AG04449 (cell line): ENCODE data around the gene RPUSD1.

Source experiments
- CTCF ChIA-PET: fragments of 350-600 bp; formaldehyde crosslinking; extraction: SDS; loops from one replicate; lab custom pipeline; 2021; ENCODE audit warnings: antibody characterized with exemption; lab: Yijun Ruan, JAX
- POLR2A ChIA-PET: fragments of 400-600, 350-600 bp; formaldehyde crosslinking; extraction: SDS; loops from one replicate; lab custom pipeline; 2020; ENCODE audit warnings: antibody characterized with exemption, inconsistent platforms; lab: Yijun Ruan, JAX
- DNase-seq: peaks from one replicate; pipeline ENCODE4 v3.0.0-alpha.2; 2010; ENCODE audit warnings: low read depth, low spot score
- H3K4me3 ChIP-seq: 2 replicates; pipeline ENCODE4 v1.5.1; 2011; ENCODE audit warnings: low read depth, mild to moderate bottlenecking, control low read depth, low read length
- TF ChIP-seq, protein P1 (sequence below): IDR thresholded peaks from one replicate; pipeline ENCODE4 v1.5.1; 2011; ENCODE audit warnings: mild to moderate bottlenecking, moderate library complexity, low read length, control low read depth, inconsistent platforms; ENCODE audit not compliant: insufficient read depth; ENCODE audit errors: missing control alignments

The RPUSD1 gene

DNA sequence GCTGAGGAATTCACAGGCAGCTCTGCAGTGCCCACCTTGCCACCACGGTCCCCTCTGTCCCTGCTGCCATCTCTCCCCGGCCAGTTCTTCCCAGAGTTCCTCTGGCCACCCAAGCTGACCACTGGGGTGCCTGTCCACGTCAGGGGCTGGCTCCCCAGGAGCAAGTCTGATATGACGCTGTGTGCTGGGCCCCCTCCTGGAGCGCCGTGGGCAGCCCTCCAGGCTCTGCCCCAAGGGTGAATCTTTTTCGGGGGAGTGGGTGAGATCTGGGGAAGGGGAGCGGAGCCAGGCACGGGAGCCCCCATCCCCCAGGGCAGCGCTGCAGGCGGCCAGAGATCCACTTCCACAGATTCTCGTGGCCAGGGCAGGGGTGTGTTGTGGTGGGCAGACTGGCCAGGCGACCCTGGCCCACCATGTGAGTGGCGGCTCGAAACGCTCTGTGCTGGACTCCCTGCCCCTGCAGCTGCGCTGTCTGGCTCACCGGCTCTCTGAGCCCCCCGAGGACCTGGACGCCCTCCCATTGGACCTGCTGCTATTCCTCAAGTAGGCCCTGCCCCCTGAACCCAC lies 23.9 kb downstream of the RPUSD1 start:
- CTCF ChIA-PET = no interaction called here
- TF ChIP-seq, protein P1, sequence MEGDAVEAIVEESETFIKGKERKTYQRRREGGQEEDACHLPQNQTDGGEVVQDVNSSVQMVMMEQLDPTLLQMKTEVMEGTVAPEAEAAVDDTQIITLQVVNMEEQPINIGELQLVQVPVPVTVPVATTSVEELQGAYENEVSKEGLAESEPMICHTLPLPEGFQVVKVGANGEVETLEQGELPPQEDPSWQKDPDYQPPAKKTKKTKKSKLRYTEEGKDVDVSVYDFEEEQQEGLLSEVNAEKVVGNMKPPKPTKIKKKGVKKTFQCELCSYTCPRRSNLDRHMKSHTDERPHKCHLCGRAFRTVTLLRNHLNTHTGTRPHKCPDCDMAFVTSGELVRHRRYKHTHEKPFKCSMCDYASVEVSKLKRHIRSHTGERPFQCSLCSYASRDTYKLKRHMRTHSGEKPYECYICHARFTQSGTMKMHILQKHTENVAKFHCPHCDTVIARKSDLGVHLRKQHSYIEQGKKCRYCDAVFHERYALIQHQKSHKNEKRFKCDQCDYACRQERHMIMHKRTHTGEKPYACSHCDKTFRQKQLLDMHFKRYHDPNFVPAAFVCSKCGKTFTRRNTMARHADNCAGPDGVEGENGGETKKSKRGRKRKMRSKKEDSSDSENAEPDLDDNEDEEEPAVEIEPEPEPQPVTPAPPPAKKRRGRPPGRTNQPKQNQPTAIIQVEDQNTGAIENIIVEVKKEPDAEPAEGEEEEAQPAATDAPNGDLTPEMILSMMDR = no peak
- POLR2A ChIA-PET = no interaction called here
- no peak overlapping the region for H3K4me3 ChIP-seq
- no peak for DNase-seq

DNA sequence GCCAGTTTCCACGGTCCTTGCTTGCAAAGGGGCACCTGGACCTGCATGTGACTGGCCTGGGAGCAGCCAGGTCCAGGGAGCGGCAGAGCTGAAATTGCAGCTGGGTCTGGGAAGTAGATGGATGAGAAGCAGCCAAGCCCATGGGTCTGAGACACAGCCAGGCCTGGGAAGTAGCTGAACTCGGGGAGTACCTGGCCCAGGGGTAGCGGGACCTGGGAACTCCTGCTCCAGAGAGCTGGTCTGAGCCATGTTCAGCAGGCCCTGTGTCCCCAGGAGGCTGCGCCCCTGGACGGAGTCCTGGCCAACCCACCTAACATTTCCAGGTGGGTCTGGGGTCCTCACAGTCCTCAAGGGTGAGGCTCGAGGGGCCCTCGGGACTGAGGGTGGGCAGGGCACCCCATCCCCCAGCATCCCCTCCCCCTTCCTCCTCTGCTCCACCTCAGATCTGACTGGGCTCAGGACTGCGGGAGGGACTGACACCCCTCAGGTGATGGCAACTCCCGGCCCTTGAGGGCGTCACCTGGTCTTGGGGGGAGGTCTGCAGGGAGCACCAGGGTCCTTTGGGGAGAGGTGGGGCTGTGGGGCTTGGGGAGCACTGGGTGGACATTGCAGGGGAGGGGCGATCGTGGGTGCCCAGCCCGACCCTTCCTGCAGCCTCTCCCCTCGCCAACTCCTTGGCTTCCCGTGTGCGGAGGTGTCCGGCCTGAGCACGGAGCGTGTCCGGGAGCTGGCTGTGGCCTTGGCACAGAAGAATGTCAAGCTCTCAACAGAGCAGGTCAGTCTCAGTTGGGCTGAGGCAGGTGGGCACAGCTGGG lies 24.6 kb downstream of the RPUSD1 start:
- no peak overlapping the region for H3K4me3 ChIP-seq
- ChIA-PET CTCF (interaction anchor here (0.8 kb wide), 1 partner anchor 31 kb away, joined by 3 read pairs; no protein-coding TSS in a partner anchor), POLR2A (no interaction called here)
- TF ChIP-seq, protein P1 = no peak
- no peak for DNase-seq

DNA sequence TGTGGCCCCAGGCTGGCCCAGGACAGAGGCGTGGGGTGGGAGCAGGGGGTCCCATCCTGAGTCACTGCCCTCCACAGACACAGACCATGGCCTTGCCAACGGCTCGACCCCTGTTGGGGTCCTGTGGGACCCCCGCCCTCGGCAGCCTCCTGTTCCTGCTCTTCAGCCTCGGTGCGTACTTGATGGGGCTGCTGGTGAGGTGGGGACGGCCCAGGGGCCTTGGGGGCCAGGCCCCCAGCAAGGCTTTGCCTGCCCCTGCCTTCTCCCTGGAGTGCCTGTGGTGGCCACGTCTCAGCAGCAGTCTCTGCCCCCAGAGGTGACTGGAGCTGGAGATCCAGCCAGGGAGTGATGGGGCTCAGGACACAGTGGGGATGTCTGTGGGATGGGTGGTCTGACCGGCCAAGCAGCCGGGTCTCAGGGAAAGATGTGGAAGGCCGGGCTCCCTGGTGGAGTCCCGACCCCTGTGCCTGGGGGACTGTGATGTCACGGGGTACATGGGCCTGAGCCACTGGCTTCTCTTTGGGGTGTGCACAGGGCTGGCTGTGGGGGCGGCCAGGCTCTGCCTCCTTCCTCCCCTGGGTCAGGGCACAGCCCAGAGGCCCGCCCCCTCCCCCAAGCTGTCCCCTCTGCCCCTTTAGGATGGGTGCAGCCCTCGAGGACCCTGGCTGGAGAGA lies 25.4 kb downstream of the RPUSD1 start:
- TF ChIP-seq, protein P1 = no peak
- ChIA-PET POLR2A (no interaction called here), CTCF (interaction anchor here (0.8 to 1.8 kb wide), 2 partner anchors 30 to 50 kb away, joined by 3 to 7 read pairs; no protein-coding TSS in a partner anchor)
- no peak overlapping the region for H3K4me3 ChIP-seq
- DNase-seq = no peak

GRCh38 chr16:761625-762513 lies 26.3 kb downstream of the RPUSD1 start:
- ChIA-PET POLR2A (no interaction called here), CTCF (interaction anchor here (0.5 to 1.8 kb wide), 4 partner anchors 10 to 51 kb away, joined by 3 to 7 read pairs (median 4); no protein-coding TSS in a partner anchor)
- DNase-seq = no peak
- TF ChIP-seq, protein P1 = no peak
- H3K4me3 ChIP-seq = no peak overlapping the region

- TF ChIP-seq, protein P1 = no peak
- POLR2A ChIA-PET = no interaction called here
- H3K4me3 ChIP-seq = no peak within 1 kb of the TSS
- CTCF ChIA-PET = interaction anchor here (0.8 to 1.8 kb wide), 4 partner anchors 20 to 50 kb away, joined by 3 to 7 read pairs (median 6); partner anchors contain the start of gene CIAO3
- no peak for DNase-seq
Observed at GRCh38 chr16:760545-761343, 27.4 kb downstream of the RPUSD1 start, which contains the start of gene MSLN. MSLN (plus strand) TSS chr16:760734; CDS start chr16:762681, 1,947 bp downstream.
